ENCODE measurements around the gene PTPRM. TPM values are rescaled to one million over a fixed set of nuclear protein-coding genes. Genes with fewer than 3 reads are reported as not detected.

PTPRM gene
- total RNA-seq, 1 experiment from 2014 or later, result 1.6 TPM

DNA sequence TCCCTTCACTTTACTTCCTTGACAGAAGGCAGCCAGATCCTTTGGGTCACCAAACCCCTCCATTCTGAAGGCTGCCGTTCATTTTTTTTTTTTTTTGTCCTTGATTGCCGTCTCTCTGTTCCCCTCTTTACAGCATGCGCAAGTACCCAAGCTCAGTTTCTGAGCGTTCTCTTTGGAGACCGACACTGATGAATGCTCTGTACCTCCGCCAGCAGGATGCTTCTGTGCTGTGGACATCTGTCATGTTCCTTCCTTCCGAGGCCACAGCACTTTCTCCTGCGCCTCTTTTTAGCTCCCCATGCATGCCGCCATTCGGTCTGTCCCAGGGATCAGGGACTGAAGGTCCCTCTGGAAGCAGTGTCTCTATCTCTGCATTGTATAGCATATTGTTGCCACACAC lies 763.5 kb downstream of the PTPRM start:
- TF ChIP-seq SIN3A (IDR thresholded peaks at IDR 0.05; ENCODE audit: borderline replicate concordance, insufficient read depth, low read depth, low read length) (no peak), POLR2AphosphoS5 (IDR thresholded peaks at IDR 0.05; ENCODE audit: low read depth, low read length) (no peak), REST (IDR thresholded peaks at IDR 0.05; ENCODE audit: insufficient read depth in 1 of 2, low read depth in 2 of 2, low read length in 1 of 2) (no peak), CTCF (IDR thresholded peaks at IDR 0.05) (no peak), TCF7L2 (IDR thresholded peaks at IDR 0.05; ENCODE audit: low read depth, low read length) (no peak)
- Histone ChIP-seq H3K4me1 (ENCODE audit: control insufficient read depth, insufficient read depth, low read length) (no peaks in the 10 kb centered on the region), H3K36me3 (ENCODE audit: control insufficient read depth, insufficient read depth, low read length) (no peaks in the 10 kb centered on the region), H3K4me3 (ENCODE audit: low read depth in 2 of 2, low read length in 2 of 2) (no peak overlapping the region), H3K27me3 (ENCODE audit: control insufficient read depth, insufficient read depth, low read length) (peaks cover 2% of the 10 kb centered on the region), H3K27ac (ENCODE audit: low read length) (no peak overlapping the region), H3K9me3 (ENCODE audit: control insufficient read depth, insufficient read depth, low read depth, low read length) (no peaks in the 10 kb centered on the region)
- DNase-seq (ENCODE audit: low read depth, low spot score), result no peak
- BruUV-seq (replicated peaks), result no TSS peak
- intact Hi-C loops (cut with micrococcal nuclease; ENCODE audit: unreplicated experiment), result no loop called here
- in situ Hi-C loops (cut with HindIII; ENCODE audit: low pct_unique_long_range_greater_than_20kb, low sequenced_read_pairs), result no loop called here
- ChIA-PET POLR2A (interaction anchor here (0.7 kb wide), 1 partner anchor 1175 kb away, joined by 6 read pairs; no protein-coding TSS in a partner anchor), CTCF (no interaction called here)
- ATAC-seq, result no peak

DNA sequence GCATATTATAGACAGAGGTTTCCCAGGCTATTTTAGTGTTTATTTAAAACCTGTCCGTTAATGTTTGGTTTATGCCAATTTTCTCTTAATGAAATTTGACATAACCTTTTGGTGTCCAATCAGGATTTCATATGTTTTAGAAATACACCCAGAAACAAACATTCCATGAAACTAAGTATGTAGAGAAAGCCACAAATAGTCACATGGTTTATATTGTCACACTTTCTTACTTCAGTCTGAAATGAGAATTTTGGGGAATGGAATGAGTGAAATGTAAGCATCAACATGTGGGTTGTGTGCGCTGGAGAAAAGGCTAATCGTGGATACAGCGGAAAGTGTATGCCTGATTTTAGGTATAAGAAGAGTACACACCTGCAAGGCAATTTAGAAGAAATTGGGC lies 765.2 kb downstream of the PTPRM start:
- intact Hi-C loops (cut with micrococcal nuclease; ENCODE audit: unreplicated experiment), result no loop called here
- in situ Hi-C loops (cut with HindIII; ENCODE audit: low pct_unique_long_range_greater_than_20kb, low sequenced_read_pairs), result no loop called here

More for the DNA sequence above, 765.2 kb downstream of the PTPRM start:
- Histone ChIP-seq H3K4me3 (ENCODE audit: low read depth in 2 of 2, low read length in 2 of 2) (no peak overlapping the region), H3K36me3 (ENCODE audit: control insufficient read depth, insufficient read depth, low read length) (no peaks in the 10 kb centered on the region), H3K4me1 (ENCODE audit: control insufficient read depth, insufficient read depth, low read length) (no peaks in the 10 kb centered on the region), H3K27me3 (ENCODE audit: control insufficient read depth, insufficient read depth, low read length) (peaks cover 2% of the 10 kb centered on the region), H3K9me3 (ENCODE audit: control insufficient read depth, insufficient read depth, low read depth, low read length) (no peaks in the 10 kb centered on the region), H3K27ac (ENCODE audit: low read length) (no peak overlapping the region)
- DNase-seq (ENCODE audit: low read depth, low spot score) (no peak), ATAC-seq (no peak)
- TF ChIP-seq CTCF (IDR thresholded peaks at IDR 0.05) (no peak), TCF7L2 (IDR thresholded peaks at IDR 0.05; ENCODE audit: low read depth, low read length) (no peak), REST (IDR thresholded peaks at IDR 0.05; ENCODE audit: insufficient read depth in 1 of 2, low read depth in 2 of 2, low read length in 1 of 2) (no peak), POLR2AphosphoS5 (IDR thresholded peaks at IDR 0.05; ENCODE audit: low read depth, low read length) (no peak), SIN3A (IDR thresholded peaks at IDR 0.05; ENCODE audit: borderline replicate concordance, insufficient read depth, low read depth, low read length) (no peak)
- CTCF ChIA-PET, result no interaction called here
- no TSS peak for BruUV-seq (replicated peaks)
- POLR2A ChIA-PET, result no interaction called here

Measured in Panc1 (cell line).